ENCODE data around the gene DIPK1C. TPM values are rescaled to one million over a fixed set of nuclear protein-coding genes. Genes with fewer than 3 reads are reported as not detected.

DIPK1C gene
- total RNA-seq, 1 donor from 2014 or later: not detected

DNA sequence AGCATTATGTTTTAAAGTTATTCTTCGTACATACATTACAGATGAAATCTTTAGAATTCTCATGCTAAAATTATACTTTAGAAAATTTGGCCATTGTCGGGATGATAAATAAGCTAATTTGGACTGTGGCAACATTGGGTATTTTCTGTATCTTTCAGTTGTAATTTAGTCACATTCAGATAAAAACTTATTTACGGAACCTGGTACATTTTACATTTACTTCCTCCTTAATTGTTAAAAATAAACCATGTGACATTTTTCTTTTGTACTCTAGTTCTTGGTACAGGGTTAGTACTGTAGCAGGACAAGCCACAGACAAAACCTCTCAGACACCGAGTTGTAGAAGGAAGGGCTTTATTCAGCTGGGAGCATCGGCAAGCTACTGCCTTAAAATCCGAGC, 43.3 kb upstream of the DIPK1C start:
- peaks cover 54% of the 10 kb centered on the region for H3K36me3 Mint-ChIP-seq (ENCODE audit: low read depth)
- H3K27me3 Mint-ChIP-seq: no peaks in the 10 kb centered on the region
- no peak for DNase-seq
- no peak for TF ChIP-seq CTCF (IDR thresholded peaks at IDR 0.05)
- intact Hi-C loops (cut with micrococcal nuclease): no loop called here
- no peak for ATAC-seq (ENCODE audit: low read depth)
- peak overlapping the region; percentile 98 for H3K27ac Mint-ChIP-seq
- ChIA-PET CTCF (no interaction called here), POLR2A (interaction anchor here (2.7 kb wide), 1 partner anchor 98 kb away, joined by 11 read pairs; the partner anchor contains the start of gene ZNF407)
- H3K9me3 Mint-ChIP-seq: no peaks in the 10 kb centered on the region
- H3K4me1 Mint-ChIP-seq: peaks cover 61% of the 10 kb centered on the region
- peak overlapping the region; percentile 88 for H3K4me3 Mint-ChIP-seq

DNA sequence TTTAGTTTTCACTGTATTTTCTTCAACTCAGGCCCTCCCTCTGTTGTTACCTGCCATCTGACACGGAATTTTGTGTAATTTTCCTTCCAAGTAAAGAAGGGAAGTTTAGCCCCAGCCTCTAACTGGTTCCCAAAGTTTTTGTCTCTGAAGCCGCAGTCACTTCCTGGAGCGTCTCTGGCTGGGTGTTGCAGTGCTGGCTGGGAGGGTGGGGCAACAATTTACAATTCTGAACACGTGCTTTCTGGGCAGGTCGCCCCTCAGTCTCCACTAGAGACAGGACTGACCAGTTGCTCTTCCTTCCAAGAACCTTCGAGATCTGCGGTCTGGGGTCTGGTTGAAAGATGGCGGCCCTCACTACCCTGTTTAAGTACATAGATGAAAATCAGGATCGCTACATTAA, 42.5 kb upstream of the DIPK1C start:
- Mint-ChIP-seq H3K36me3 (ENCODE audit: low read depth) (peaks cover 48% of the 10 kb centered on the region), H3K9me3 (no peaks in the 10 kb centered on the region), H3K4me3 (peak overlapping the region; percentile 88), H3K27me3 (no peaks in the 10 kb centered on the region), H3K4me1 (peaks cover 61% of the 10 kb centered on the region), H3K27ac (peak overlapping the region; percentile 98)
- CTCF ChIA-PET: no interaction called here
- POLR2A ChIA-PET: interaction anchor here (2.7 kb wide), 1 partner anchor 99 kb away, joined by 11 read pairs; the partner anchor contains the start of gene ZNF407
- DNase-seq: no peak
- intact Hi-C loops (cut with micrococcal nuclease): loop anchor here (1.0 to 10.0 kb wide), 5 partner anchors 53 to 1993 kb away; partner anchors contain the start of gene FBXO15
- no peak for TF ChIP-seq CTCF (IDR thresholded peaks at IDR 0.05)
- ATAC-seq (ENCODE audit: low read depth): no peak

GRCh38 chr18:74498712-74499627, 41.9 kb upstream of the DIPK1C start:
- POLR2A ChIA-PET: interaction anchor here (2.7 kb wide), 1 partner anchor 99 kb away, joined by 11 read pairs; the partner anchor contains the start of gene ZNF407
- peaks cover 43% of the 10 kb centered on the region for H3K36me3 Mint-ChIP-seq (ENCODE audit: low read depth)
- DNase-seq (peak; percentile 46), ATAC-seq (ENCODE audit: low read depth) (peak; percentile 13)
- H3K9me3 Mint-ChIP-seq: no peaks in the 10 kb centered on the region
- H3K4me3 Mint-ChIP-seq: peak overlapping the region; percentile 88
- no peaks in the 10 kb centered on the region for H3K27me3 Mint-ChIP-seq
- peaks cover 58% of the 10 kb centered on the region for H3K4me1 Mint-ChIP-seq
- intact Hi-C loops (cut with micrococcal nuclease): loop anchor here (1.0 to 10.0 kb wide), 5 partner anchors 53 to 1993 kb away; partner anchors contain the start of gene FBXO15
- H3K27ac Mint-ChIP-seq: peak overlapping the region; percentile 98
- CTCF ChIA-PET: interaction anchor here (1.1 kb wide), 1 partner anchor 146 kb away, joined by 3 read pairs; no protein-coding TSS in a partner anchor
- TF ChIP-seq CTCF (IDR thresholded peaks at IDR 0.05): no peak

GRCh38 chr18:74497778-74498177, 40.7 kb upstream of the DIPK1C start:
- ATAC-seq (ENCODE audit: low read depth) (no peak), DNase-seq (no peak)
- POLR2A ChIA-PET: interaction anchor here (2.7 kb wide), 1 partner anchor 101 kb away, joined by 11 read pairs; the partner anchor contains the start of gene ZNF407
- intact Hi-C loops (cut with micrococcal nuclease): loop anchor here (5.0 to 10.0 kb wide), 3 partner anchors 435 to 1995 kb away; no protein-coding TSS in a partner anchor
- TF ChIP-seq CTCF (IDR thresholded peaks at IDR 0.05): no peak
- H3K4me1 Mint-ChIP-seq: peaks cover 58% of the 10 kb centered on the region
- CTCF ChIA-PET: interaction anchor here (1.1 kb wide), 1 partner anchor 144 kb away, joined by 3 read pairs; no protein-coding TSS in a partner anchor
- peak overlapping the region; percentile 99 for H3K4me3 Mint-ChIP-seq
- H3K9me3 Mint-ChIP-seq: no peaks in the 10 kb centered on the region
- H3K27me3 Mint-ChIP-seq: no peaks in the 10 kb centered on the region
- peaks cover 31% of the 10 kb centered on the region for H3K36me3 Mint-ChIP-seq (ENCODE audit: low read depth)
- H3K27ac Mint-ChIP-seq: peak overlapping the region; percentile 98

- ChIA-PET CTCF (no interaction called here), POLR2A (interaction anchor here (1.3 kb wide), 1 partner anchor 25 kb away, joined by 3 read pairs; no protein-coding TSS in a partner anchor)
- peaks cover 26% of the 10 kb centered on the region for H3K36me3 Mint-ChIP-seq (ENCODE audit: low read depth)
- DNase-seq: no peak
- peak overlapping the region; percentile 98 for H3K27ac Mint-ChIP-seq
- H3K9me3 Mint-ChIP-seq: no peaks in the 10 kb centered on the region
- H3K4me3 Mint-ChIP-seq: peak overlapping the region; percentile 99
- H3K4me1 Mint-ChIP-seq: peaks cover 55% of the 10 kb centered on the region
- no peak for ATAC-seq (ENCODE audit: low read depth)
- no peak for TF ChIP-seq CTCF (IDR thresholded peaks at IDR 0.05)
- H3K27me3 Mint-ChIP-seq: no peaks in the 10 kb centered on the region
- intact Hi-C loops (cut with micrococcal nuclease): loop anchor here (5.0 to 10.0 kb wide), 3 partner anchors 435 to 1995 kb away; no protein-coding TSS in a partner anchor
Measured at GRCh38 chr18:74497324-74497676, 40.2 kb upstream of the DIPK1C start.

Data from activated B cell treated with CpG ODN at 0.5 μM for 24 hours (primary cell).